ENCODE measurements around the gene PHF20. TPM values are rescaled to one million over a fixed set of nuclear protein-coding genes. Genes with fewer than 3 reads are reported as not detected.

The PHF20 gene
- polyA plus RNA-seq, 1 donor from 2014 or later: 49.2 TPM

- Histone ChIP-seq H3K36me3 (ENCODE audit: insufficient read depth, low read length) (peaks cover 9% of the 10 kb centered on the region), H3K79me2 (replicated peaks; ENCODE audit: insufficient read depth, low read length) (no peaks in the 10 kb centered on the region), H2AFZ (ENCODE audit: low read depth, low read length) (no peak overlapping the region), H3K27ac (ENCODE audit: low read length) (no peak overlapping the region), H3F3A (ENCODE audit: insufficient read depth, low read length, poor library complexity, severe bottlenecking) (no peaks in the 10 kb centered on the region), H3K9me3 (ENCODE audit: low read length) (no peaks in the 10 kb centered on the region), H3K9ac (ENCODE audit: low read length) (no peak overlapping the region), H3K4me3 (ENCODE audit: low read length) (no peak overlapping the region), H4K20me1 (ENCODE audit: insufficient read depth) (no peaks in the 10 kb centered on the region), H3K4me2 (ENCODE audit: low read length) (no peak overlapping the region), H3K27me3 (ENCODE audit: insufficient read depth, low read depth, low read length) (no peaks in the 10 kb centered on the region), H3K9me2 (ENCODE audit: insufficient read depth, low read length) (no peaks in the 10 kb centered on the region)
- no peak for TF ChIP-seq MXI1 (conservative IDR thresholded peaks at IDR 0.05; ENCODE audit: poor library complexity, severe bottlenecking)
- no peak for TF ChIP-seq TAF1 (IDR thresholded peaks at IDR 0.05; ENCODE audit: low read depth)
Measured at GRCh38 chr20:35877611-35878010, 105.8 kb downstream of the PHF20 start.

GRCh38 chr20:35878113-35878625, 106.4 kb downstream of the PHF20 start:
- Histone ChIP-seq H3K4me3 (ENCODE audit: low read length) (no peak overlapping the region), H3K9me3 (ENCODE audit: low read length) (no peaks in the 10 kb centered on the region), H3K36me3 (ENCODE audit: insufficient read depth, low read length) (peaks cover 9% of the 10 kb centered on the region), H3K27ac (ENCODE audit: low read length) (no peak overlapping the region), H3F3A (ENCODE audit: insufficient read depth, low read length, poor library complexity, severe bottlenecking) (no peaks in the 10 kb centered on the region), H4K20me1 (ENCODE audit: insufficient read depth) (no peaks in the 10 kb centered on the region), H3K9me2 (ENCODE audit: insufficient read depth, low read length) (no peaks in the 10 kb centered on the region), H3K4me2 (ENCODE audit: low read length) (no peak overlapping the region), H3K79me2 (replicated peaks; ENCODE audit: insufficient read depth, low read length) (no peaks in the 10 kb centered on the region), H3K9ac (ENCODE audit: low read length) (no peak overlapping the region), H3K27me3 (ENCODE audit: insufficient read depth, low read depth, low read length) (no peaks in the 10 kb centered on the region), H2AFZ (ENCODE audit: low read depth, low read length) (no peak overlapping the region)
- TF ChIP-seq MXI1 (conservative IDR thresholded peaks at IDR 0.05; ENCODE audit: poor library complexity, severe bottlenecking) (no peak), REST (IDR thresholded peaks at IDR 0.05; ENCODE audit: borderline replicate concordance) (no peak), RAD21 (conservative IDR thresholded peaks at IDR 0.05) (no peak)

GRCh38 chr20:35881676-35882075, 109.9 kb downstream of the PHF20 start:
- Histone ChIP-seq H3K36me3 (ENCODE audit: insufficient read depth, low read length) (peaks cover 3% of the 10 kb centered on the region), H3K4me2 (ENCODE audit: low read length) (no peak overlapping the region), H3K27me3 (ENCODE audit: insufficient read depth, low read depth, low read length) (no peaks in the 10 kb centered on the region), H3K27ac (ENCODE audit: low read length) (no peak overlapping the region), H3K4me3 (ENCODE audit: low read length) (no peak overlapping the region), H4K20me1 (ENCODE audit: insufficient read depth) (no peaks in the 10 kb centered on the region), H3K9me3 (ENCODE audit: low read length) (no peaks in the 10 kb centered on the region), H3K79me2 (replicated peaks; ENCODE audit: insufficient read depth, low read length) (no peaks in the 10 kb centered on the region), H3K9ac (ENCODE audit: low read length) (no peak overlapping the region), H2AFZ (ENCODE audit: low read depth, low read length) (no peak overlapping the region), H3F3A (ENCODE audit: insufficient read depth, low read length, poor library complexity, severe bottlenecking) (no peaks in the 10 kb centered on the region), H3K9me2 (ENCODE audit: insufficient read depth, low read length) (no peaks in the 10 kb centered on the region)
- TF ChIP-seq CTCF (IDR thresholded peaks at IDR 0.05; ENCODE audit: poor library complexity, severe bottlenecking) (no peak), EP300 (conservative IDR thresholded peaks at IDR 0.05; ENCODE audit: poor library complexity, severe bottlenecking) (no peak), TAF1 (IDR thresholded peaks at IDR 0.05; ENCODE audit: low read depth) (no peak), REST (IDR thresholded peaks at IDR 0.05; ENCODE audit: borderline replicate concordance) (no peak), RAD21 (conservative IDR thresholded peaks at IDR 0.05) (no peak), POLR2AphosphoS5 (IDR thresholded peaks at IDR 0.05) (no peak), MXI1 (conservative IDR thresholded peaks at IDR 0.05; ENCODE audit: poor library complexity, severe bottlenecking) (no peak), EZH2 (IDR thresholded peaks at IDR 0.05; ENCODE audit: borderline replicate concordance, insufficient read depth, low read length, poor library complexity, severe bottlenecking) (no peak), SMC3 (conservative IDR thresholded peaks at IDR 0.05; ENCODE audit: poor library complexity) (no peak)
